Heart left ventricle (tissue), 16 donors: ENCODE results near the gene GPR25. TPM values are rescaled to one million over a fixed set of nuclear protein-coding genes. Genes with fewer than 3 reads are reported as not detected.

ENCODE experiments used
- ATAC-seq, 4 donors: fragments of 200-7000 bp; cut with Tn5 transposase; one replicate each; pipeline ENCODE4 v1.9.1; 2020 to 2022; ENCODE audit warnings: moderate library complexity in 4 of 4, mild to moderate bottlenecking in 3 of 4, moderate number of reproducible peaks in 1 of 4
- DNase-seq, 5 donors: peaks; one replicate each; pipeline ENCODE4 v3.0.0-alpha.2; 2020
- H3K27ac ChIP-seq, 12 donors: fragments of 200-600 bp; sonication (generic) in 4 of 12; one replicate each; pipeline versions ENCODE4 v1.5.0 to v1.8.0; 2016 to 2022; ENCODE audit warnings: mild to moderate bottlenecking in 2 of 12
- H3K27me3 ChIP-seq, 9 donors: fragments of 200-600 bp; sonication (generic) in 2 of 9; one replicate each; pipeline versions ENCODE4 v1.5.1 to v1.8.0; 2016 to 2022; ENCODE audit warnings: mild to moderate bottlenecking in 3 of 9
- H3K36me3 ChIP-seq, 9 donors: fragments of 200-600 bp; sonication (generic) in 2 of 9; one replicate each; pipeline versions ENCODE4 v1.5.0 to v1.8.0; 2018 to 2022; ENCODE audit warnings: mild to moderate bottlenecking in 2 of 9
- H3K4me1 ChIP-seq, 12 donors: fragments of 200-600 bp; sonication (generic) in 4 of 12; one replicate each; pipeline versions ENCODE4 v1.5.0 to v1.8.0; 2016 to 2022; ENCODE audit warnings: mild to moderate bottlenecking in 3 of 12
- H3K4me3 ChIP-seq, 12 donors: fragments of 200-600 bp; sonication (generic) in 4 of 12; one replicate each; pipeline versions ENCODE4 v1.5.0 to v1.8.0; 2017 to 2022; ENCODE audit warnings: mild to moderate bottlenecking in 9 of 12, moderate library complexity in 4 of 12
- H3K9me3 ChIP-seq, 12 donors: fragments of 200-600 bp; sonication (generic) in 4 of 12; one replicate each; pipeline versions ENCODE4 v1.5.0 to v1.8.0; 2016 to 2022; ENCODE audit warnings: mild to moderate bottlenecking in 1 of 12
- POLR2A ChIP-seq, 2 donors: fragments of 450-650 bp; IDR thresholded peaks; one replicate each; pipeline ENCODE4 v1.6.1; 2017; ENCODE audit warnings: antibody characterized with exemption in 2 of 2, mild to moderate bottlenecking in 2 of 2, moderate library complexity in 2 of 2
- WGBS, 4 donors: extraction: QIAGEN DNeasy Blood & Tissue Kit in 2 of 4; methylation state at CpG; one replicate each; pipeline versions ENCODE4 v1.1.5 to v1.1.7; 2013 to 2018; 5-methylcytosine and 5-hydroxymethylcytosine counted together
- intact Hi-C, 10 donors: fragments of 100-400 bp; cut with DNase I; formaldehyde crosslinking; loops; one replicate each; pipeline versions ENCODE4 v1.11.1 to v1.14.2; 2022
- polyA plus RNA-seq, 2 donors: library from polyadenylated mRNA; stranded (reverse); fragments of 200-250 nt; gene quantifications; one replicate each; pipeline ENCODE4 v1.2.3, GENCODE V29; 2013
- total RNA-seq, 9 donors: library from RNA; depleted of rRNA in 2 of 9; stranded (reverse); fragments of >200 nt in 2 of 9; fragmentation: NEBNext Ultra II Directional in 3 of 9; extraction: Animal tissue kit (Norgen Biotek cat#: 25700) in 3 of 9; gene quantifications; one replicate each; pipeline versions ENCODE4 v1.1.0 to v1.2.4, GENCODE V29; 2016 to 2023
- TF ChIP-seq, protein P1 (sequence below), 12 donors: fragments of 200-600 bp; sonication (generic) in 4 of 12; IDR thresholded peaks; one replicate each; pipeline versions ENCODE4 v1.5.0 to v1.8.0; 2018 to 2022; ENCODE audit warnings: antibody characterized with exemption in 12 of 12, mild to moderate bottlenecking in 5 of 12
- donor health status: ischemic (EF 13 %, LVEDD 7.1; RV severe dilation, severe dysfunction).
- donor health status: healthy with polysubstance abuse.
- donor health status: DM: no; HTN: yes; CAD: no.
- donor health status: DM: no; HTN: no; CAD: no.
- donor health status: ischemic (EF 25% LVEDD 6.9; RV normal size, moderate dysfunction).
- donor health status: ischemic (EF 25% LVEDD 5.7; RV mildly dilated, moderate dysfunction).
- donor health status: healthy.
- donor health status: DM: yes; HTN: yes; CAD: no.
- donor health status: ischemic (EF 35%, LVEDD 5.7; RV mildly dilated, moderate dysfunction).
- donor health status: nonischemic (EF 11% LVEDD 7.7; RV severe dilation, severe dysfunction).
- donor health status: DM: yes; HTN: yes; CAD: no.
- donor health status: PGD.
- donor health status: ischemic (EF 29% LVEDD 5.4; RV normal size, mild dysfunction).
- donor health status: nonischemic (EF 23%, LVEDD 6.1; RV moderate dilation, normal function).

The GPR25 gene
- total and polyA plus RNA-seq, 11 donors = not detected

DNA sequence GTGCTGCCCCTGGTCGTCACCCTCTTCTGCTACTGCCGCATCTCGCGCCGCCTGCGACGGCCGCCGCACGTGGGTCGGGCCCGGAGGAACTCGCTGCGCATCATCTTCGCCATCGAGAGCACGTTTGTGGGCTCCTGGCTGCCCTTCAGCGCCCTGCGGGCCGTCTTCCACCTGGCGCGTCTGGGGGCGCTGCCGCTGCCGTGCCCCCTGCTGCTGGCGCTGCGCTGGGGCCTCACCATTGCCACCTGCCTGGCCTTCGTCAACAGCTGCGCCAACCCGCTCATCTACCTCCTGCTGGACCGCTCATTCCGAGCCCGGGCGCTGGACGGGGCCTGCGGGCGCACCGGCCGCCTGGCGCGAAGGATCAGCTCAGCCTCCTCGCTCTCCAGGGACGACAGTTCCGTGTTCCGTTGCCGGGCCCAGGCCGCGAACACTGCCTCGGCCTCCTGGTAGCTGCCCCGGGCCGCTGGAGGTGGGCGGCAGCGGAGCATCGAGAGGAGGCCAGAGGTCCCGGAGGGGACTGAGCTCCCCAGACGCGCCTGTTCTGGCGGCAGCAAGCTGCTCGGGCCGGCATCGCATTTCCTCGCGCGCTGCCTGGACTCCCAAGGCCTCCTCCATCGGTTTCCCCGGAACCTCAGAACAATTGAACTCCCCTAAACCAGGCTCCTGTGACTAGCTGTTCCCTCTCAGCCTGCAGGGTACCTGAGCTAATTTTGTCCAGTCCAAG, 1.1 kb downstream of the GPR25 start:
- 11 to 22% (median 12%) methylated on average over 24 to 66 of the region's 66 CpGs for WGBS, 4 donors
- TF ChIP-seq, protein P1, sequence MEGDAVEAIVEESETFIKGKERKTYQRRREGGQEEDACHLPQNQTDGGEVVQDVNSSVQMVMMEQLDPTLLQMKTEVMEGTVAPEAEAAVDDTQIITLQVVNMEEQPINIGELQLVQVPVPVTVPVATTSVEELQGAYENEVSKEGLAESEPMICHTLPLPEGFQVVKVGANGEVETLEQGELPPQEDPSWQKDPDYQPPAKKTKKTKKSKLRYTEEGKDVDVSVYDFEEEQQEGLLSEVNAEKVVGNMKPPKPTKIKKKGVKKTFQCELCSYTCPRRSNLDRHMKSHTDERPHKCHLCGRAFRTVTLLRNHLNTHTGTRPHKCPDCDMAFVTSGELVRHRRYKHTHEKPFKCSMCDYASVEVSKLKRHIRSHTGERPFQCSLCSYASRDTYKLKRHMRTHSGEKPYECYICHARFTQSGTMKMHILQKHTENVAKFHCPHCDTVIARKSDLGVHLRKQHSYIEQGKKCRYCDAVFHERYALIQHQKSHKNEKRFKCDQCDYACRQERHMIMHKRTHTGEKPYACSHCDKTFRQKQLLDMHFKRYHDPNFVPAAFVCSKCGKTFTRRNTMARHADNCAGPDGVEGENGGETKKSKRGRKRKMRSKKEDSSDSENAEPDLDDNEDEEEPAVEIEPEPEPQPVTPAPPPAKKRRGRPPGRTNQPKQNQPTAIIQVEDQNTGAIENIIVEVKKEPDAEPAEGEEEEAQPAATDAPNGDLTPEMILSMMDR (IDR thresholded peaks at IDR 0.05) = no peak
- no peak for TF ChIP-seq POLR2A (IDR thresholded peaks at IDR 0.05)
- DNase-seq = no peak
- no peaks in the 10 kb centered on the region for H3K36me3 ChIP-seq
- intact Hi-C loops = no loop called here
- H3K9me3 ChIP-seq = no peaks in the 10 kb centered on the region
- H3K4me3 ChIP-seq = peak overlapping the region; percentile 0 to 46 (median 28)
- peaks cover 3 to 15% (median 10%) of the 10 kb centered on the region in 12 donors for H3K4me1 ChIP-seq
- H3K27ac ChIP-seq = no peak overlapping the region
- peak in 2 of 4 donors; percentile 27 to 39 for ATAC-seq
- H3K27me3 ChIP-seq = peaks cover 22 to 87% (median 39%) of the 10 kb centered on the region in 9 donors

GRCh38 chr1:200874694-200875093, 1.9 kb downstream of the GPR25 start:
- intact Hi-C loops = no loop called here
- Histone ChIP-seq H3K4me3 (no peak overlapping the region), H3K27ac (no peak overlapping the region), H3K27me3 (peaks cover 22 to 78% (median 37%) of the 10 kb centered on the region in 9 donors), H3K36me3 (no peaks in the 10 kb centered on the region), H3K4me1 (peaks cover 3 to 15% (median 10%) of the 10 kb centered on the region in 12 donors), H3K9me3 (no peaks in the 10 kb centered on the region)
- TF ChIP-seq, protein P1 (IDR thresholded peaks at IDR 0.05) = no peak
- TF ChIP-seq POLR2A (IDR thresholded peaks at IDR 0.05) = no peak
- no peak for DNase-seq
- ATAC-seq = no peak
- WGBS, 4 donors = 85 to 92% (median 87%) methylated on average over 6 of the region's 6 CpGs

- no peaks in the 10 kb centered on the region for H3K9me3 ChIP-seq
- H3K4me1 ChIP-seq = peaks cover 3 to 15% (median 10%) of the 10 kb centered on the region in 12 donors
- ATAC-seq = no peak
- H3K27me3 ChIP-seq = peaks cover 22 to 72% (median 32%) of the 10 kb centered on the region in 9 donors
- H3K36me3 ChIP-seq = no peaks in the 10 kb centered on the region
- WGBS, 4 donors = 76 to 87% (median 85%) methylated on average over 5 of the region's 5 CpGs
- no peak overlapping the region for H3K27ac ChIP-seq
- H3K4me3 ChIP-seq = no peak overlapping the region
- TF ChIP-seq, protein P1 (IDR thresholded peaks at IDR 0.05) = no peak
- no peak for TF ChIP-seq POLR2A (IDR thresholded peaks at IDR 0.05)
- DNase-seq = no peak
- intact Hi-C loops = no loop called here
Measured at GRCh38 chr1:200875416-200875815, 2.6 kb downstream of the GPR25 start.

DNA sequence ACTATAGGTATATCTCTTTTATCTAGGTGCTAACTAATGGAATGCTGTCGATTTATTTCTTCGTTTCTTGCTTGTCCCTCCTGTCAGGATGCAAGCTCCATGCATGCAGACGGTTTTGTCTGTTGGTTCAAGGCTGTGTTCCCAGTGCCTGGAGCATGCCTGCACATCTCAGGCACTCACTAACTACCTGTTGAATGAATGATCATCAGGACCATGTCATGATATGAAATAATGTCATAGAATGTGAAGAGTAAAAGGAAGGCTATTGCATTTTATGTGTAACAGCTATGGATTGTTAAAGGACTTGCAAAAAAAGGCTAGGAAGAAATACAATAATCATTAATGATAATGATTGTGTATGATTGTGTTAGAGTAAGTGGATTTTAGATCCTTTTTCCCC, 4.2 kb downstream of the GPR25 start:
- TF ChIP-seq, protein P1 (IDR thresholded peaks at IDR 0.05) = no peak
- no peak for TF ChIP-seq POLR2A (IDR thresholded peaks at IDR 0.05)
- H3K4me3 ChIP-seq = no peak overlapping the region
- DNase-seq = no peak
- H3K27me3 ChIP-seq = peaks cover 20 to 71% (median 30%) of the 10 kb centered on the region in 9 donors
- intact Hi-C loops = no loop called here
- H3K9me3 ChIP-seq = no peaks in the 10 kb centered on the region
- no peaks in the 10 kb centered on the region for H3K36me3 ChIP-seq
- ATAC-seq = no peak
- no peak overlapping the region for H3K27ac ChIP-seq
- peaks cover 3 to 15% (median 10%) of the 10 kb centered on the region in 12 donors for H3K4me1 ChIP-seq
- 74 to 87% (median 84%) methylated on average over 3 of the region's 3 CpGs for WGBS, 4 donors
